Measurements from ENCODE around the gene CHKB. TPM values are rescaled to one million over a fixed set of nuclear protein-coding genes. Genes with fewer than 3 reads are reported as not detected.

CHKB gene
- polyA plus RNA-seq, 1 experiment, result 22.5 TPM

GRCh38 chr22:50567721-50568252 is 14.9 kb downstream of the CHKB start:
- DNase-seq (ENCODE audit: low read depth, low spot score), result no peak
- Histone ChIP-seq H3K27ac (ENCODE audit: low read depth, low read length) (no peak overlapping the region), H3K27me3 (ENCODE audit: control insufficient read depth, insufficient read depth, low read length) (peaks cover 12% of the 10 kb centered on the region), H3K9me3 (ENCODE audit: control insufficient read depth, insufficient read depth, low read length) (no peaks in the 10 kb centered on the region; the same call in 1 of the 2 replicates), H3K4me3 (ENCODE audit: low read depth, low read length) (no peak overlapping the region)
- TF ChIP-seq, protein P1, sequence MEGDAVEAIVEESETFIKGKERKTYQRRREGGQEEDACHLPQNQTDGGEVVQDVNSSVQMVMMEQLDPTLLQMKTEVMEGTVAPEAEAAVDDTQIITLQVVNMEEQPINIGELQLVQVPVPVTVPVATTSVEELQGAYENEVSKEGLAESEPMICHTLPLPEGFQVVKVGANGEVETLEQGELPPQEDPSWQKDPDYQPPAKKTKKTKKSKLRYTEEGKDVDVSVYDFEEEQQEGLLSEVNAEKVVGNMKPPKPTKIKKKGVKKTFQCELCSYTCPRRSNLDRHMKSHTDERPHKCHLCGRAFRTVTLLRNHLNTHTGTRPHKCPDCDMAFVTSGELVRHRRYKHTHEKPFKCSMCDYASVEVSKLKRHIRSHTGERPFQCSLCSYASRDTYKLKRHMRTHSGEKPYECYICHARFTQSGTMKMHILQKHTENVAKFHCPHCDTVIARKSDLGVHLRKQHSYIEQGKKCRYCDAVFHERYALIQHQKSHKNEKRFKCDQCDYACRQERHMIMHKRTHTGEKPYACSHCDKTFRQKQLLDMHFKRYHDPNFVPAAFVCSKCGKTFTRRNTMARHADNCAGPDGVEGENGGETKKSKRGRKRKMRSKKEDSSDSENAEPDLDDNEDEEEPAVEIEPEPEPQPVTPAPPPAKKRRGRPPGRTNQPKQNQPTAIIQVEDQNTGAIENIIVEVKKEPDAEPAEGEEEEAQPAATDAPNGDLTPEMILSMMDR (IDR thresholded peaks at IDR 0.05; ENCODE audit: low read depth, low read length), result no peak
- ChIA-PET POLR2A (no interaction called here), CTCF (no interaction called here)

DNA sequence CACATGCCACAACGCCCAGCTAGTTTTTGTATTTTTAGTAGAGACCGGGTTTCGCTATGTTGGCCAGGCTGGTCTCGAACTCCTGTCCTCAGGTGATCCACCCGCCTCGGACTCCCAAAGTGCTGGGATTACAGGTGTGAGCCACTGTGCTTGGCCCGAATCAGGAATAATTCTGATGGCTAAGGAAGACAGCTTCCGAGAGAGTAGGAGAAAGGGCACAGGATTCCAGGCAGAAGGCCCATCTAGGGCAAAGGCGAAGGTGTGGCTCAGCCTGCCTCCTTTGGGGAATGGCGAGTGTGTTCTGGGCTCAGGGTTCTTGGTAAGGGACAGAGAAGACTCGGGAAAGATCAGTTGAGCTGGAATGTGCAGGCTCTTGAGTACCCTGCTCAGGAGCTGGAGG is 18.4 kb downstream of the CHKB start:
- H3K9me3 ChIP-seq (ENCODE audit: control insufficient read depth, insufficient read depth, low read length), result no peaks in the 10 kb centered on the region; the same call in 1 of the 2 replicates
- TF ChIP-seq, protein P1 (IDR thresholded peaks at IDR 0.05; ENCODE audit: low read depth, low read length), result no peak
- no peak overlapping the region for H3K4me3 ChIP-seq (ENCODE audit: low read depth, low read length)
- no peak overlapping the region for H3K27ac ChIP-seq (ENCODE audit: low read depth, low read length)
- ChIA-PET POLR2A (interaction anchor here (1.2 kb wide), 1 partner anchor 19 kb away, joined by 3 read pairs; no protein-coding TSS in a partner anchor), CTCF (interaction anchor here (2.1 kb wide), 1 partner anchor 39 kb away, joined by 13 read pairs; the partner anchor contains the start of gene SCO2)
- DNase-seq (ENCODE audit: low read depth, low spot score), result no peak
- H3K27me3 ChIP-seq (ENCODE audit: control insufficient read depth, insufficient read depth, low read length), result peaks cover 14% of the 10 kb centered on the region

DNA sequence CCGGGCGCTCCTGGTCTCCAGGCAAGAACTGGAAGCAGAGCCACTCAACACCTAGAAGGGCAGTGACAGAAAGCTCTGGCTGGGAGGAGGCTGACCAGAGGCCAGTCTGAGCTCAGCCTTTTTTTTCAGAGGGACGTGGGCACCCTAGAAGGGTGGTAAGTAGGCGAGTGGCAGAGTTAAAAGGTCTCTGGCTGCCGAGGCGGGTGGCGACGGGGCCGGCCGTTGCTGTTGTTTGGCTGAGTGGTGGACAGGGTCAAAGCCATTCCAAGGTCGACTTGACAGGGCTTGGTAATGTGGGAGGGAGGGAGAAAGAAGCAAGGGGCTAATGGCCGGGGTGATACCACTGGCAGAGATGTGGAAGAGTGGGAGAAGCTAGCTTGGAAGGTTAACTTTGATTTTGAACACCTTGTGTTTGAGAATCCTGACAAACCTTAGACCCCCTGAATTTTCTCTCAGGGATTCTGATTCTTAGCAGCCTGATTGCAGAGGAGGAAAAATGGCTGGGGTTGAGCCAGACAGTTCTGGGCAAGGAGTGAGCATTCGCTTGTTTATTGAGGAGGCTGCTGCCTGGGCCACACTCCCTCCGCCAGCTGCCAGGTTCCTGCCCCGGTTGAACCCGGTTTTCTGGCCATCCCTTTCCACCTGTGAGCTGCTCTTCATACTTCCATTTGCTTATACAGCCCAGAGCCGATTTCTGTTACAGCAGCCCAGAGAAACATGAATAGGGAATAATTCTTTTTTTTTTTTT is 19.1 kb downstream of the CHKB start:
- TF ChIP-seq, protein P1 (IDR thresholded peaks at IDR 0.05; ENCODE audit: low read depth, low read length), result no peak
- ChIA-PET CTCF (interaction anchor here (0.6 to 2.1 kb wide), 26 partner anchors 9 to 206 kb away, joined by 3 to 27 read pairs (median 6); partner anchors contain the start of genes ARSA, CPT1B, KLHDC7B and LMF2), POLR2A (interaction anchor here (0.6 to 0.9 kb wide), 2 partner anchors 38 to 52 kb away, joined by 3 to 4 read pairs; no protein-coding TSS in a partner anchor)
- peaks cover 18% of the 10 kb centered on the region for H3K27me3 ChIP-seq (ENCODE audit: control insufficient read depth, insufficient read depth, low read length)
- no peak for DNase-seq (ENCODE audit: low read depth, low spot score)
- no peaks in the 10 kb centered on the region; the same call in 1 of the 2 replicates for H3K9me3 ChIP-seq (ENCODE audit: control insufficient read depth, insufficient read depth, low read length)
- H3K4me3 ChIP-seq (ENCODE audit: low read depth, low read length), result peak overlapping the region; percentile 70
- no peak overlapping the region for H3K27ac ChIP-seq (ENCODE audit: low read depth, low read length)

- CTCF ChIA-PET, result interaction anchor here (0.6 to 2.1 kb wide), 27 partner anchors 9 to 205 kb away, joined by 3 to 27 read pairs (median 6); partner anchors contain the start of genes ARSA, CPT1B, KLHDC7B and LMF2
- Histone ChIP-seq H3K27me3 (ENCODE audit: control insufficient read depth, insufficient read depth, low read length) (peaks cover 22% of the 10 kb centered on the region), H3K9me3 (ENCODE audit: control insufficient read depth, insufficient read depth, low read length) (no peaks in the 10 kb centered on the region; the same call in 1 of the 2 replicates), H3K27ac (ENCODE audit: low read depth, low read length) (no peak within 1 kb of the TSS), H3K4me3 (ENCODE audit: low read depth, low read length) (peak within 1 kb of the TSS; percentile 70)
- POLR2A ChIA-PET, result interaction anchor here (0.6 to 0.9 kb wide), 3 partner anchors 13 to 37 kb away, joined by 3 to 4 read pairs (median 4); partner anchors contain the start of gene SCO2
- peak; percentile 50 for DNase-seq (ENCODE audit: low read depth, low spot score)
- TF ChIP-seq, protein P1 (IDR thresholded peaks at IDR 0.05; ENCODE audit: low read depth, low read length), result peak; percentile 78
These were observed 19.9 kb downstream of the CHKB start, which contains the start of gene SYCE3 for GRCh38 chr22:50562523-50563412. SYCE3 (minus strand) TSS chr22:50562919; CDS start chr22:50556405, 6,514 bp downstream.

All from AG04450 (cell line).